Heart right ventricle (tissue), 16 donors: Measurements from ENCODE around the gene GXYLT2. TPM values are rescaled to one million over a fixed set of nuclear protein-coding genes. Genes with fewer than 3 reads are reported as not detected.

Experiments
- ATAC-seq, 8 donors: fragments of 200-7000 bp; cut with Tn5 transposase; one replicate each; pipeline ENCODE4 v1.9.1; 2020; ENCODE audit warnings: mild to moderate bottlenecking in 8 of 8, moderate library complexity in 8 of 8, moderate number of reproducible peaks in 1 of 8
- DNase-seq, 2 donors: peaks; one replicate each; pipeline ENCODE4 v3.0.0-alpha.2; 2020
- H3K27ac ChIP-seq, 10 donors: fragments of 200-600 bp; sonication (generic) in 2 of 10; one replicate each; pipeline versions ENCODE4 v1.5.0 to v1.8.0; 2020 to 2022; ENCODE audit warnings: mild to moderate bottlenecking in 3 of 10
- H3K27me3 ChIP-seq, 7 donors: fragments of 200-600 bp; one replicate each; pipeline ENCODE4 v1.8.0; 2021 to 2022; ENCODE audit warnings: mild to moderate bottlenecking in 2 of 7
- H3K36me3 ChIP-seq, 9 donors: fragments of 200-600 bp; sonication (generic) in 1 of 9; one replicate each; pipeline versions ENCODE4 v1.5.0 to v1.8.0; 2020 to 2022; ENCODE audit warnings: mild to moderate bottlenecking in 2 of 9
- H3K4me1 ChIP-seq, 9 donors: fragments of 200-600 bp; sonication (generic) in 1 of 9; one replicate each; pipeline versions ENCODE4 v1.5.0 to v1.8.0; 2020 to 2022; ENCODE audit warnings: mild to moderate bottlenecking in 4 of 9
- H3K4me3 ChIP-seq, 10 donors: fragments of 200-600 bp; sonication (generic) in 2 of 10; one replicate each; pipeline versions ENCODE4 v1.5.0 to v1.8.0; 2020 to 2022; ENCODE audit warnings: mild to moderate bottlenecking in 7 of 10, moderate library complexity in 2 of 10
- H3K9me3 ChIP-seq, 11 donors: fragments of 200-600 bp in 10 of 11; sonication (generic) in 2 of 11; one replicate each; pipeline versions ENCODE4 v1.5.0 to v1.8.0; 2013 to 2022; ENCODE audit warnings: mild to moderate bottlenecking in 2 of 11, control low read depth in 1 of 11, moderate library complexity in 1 of 11
- WGBS, 2 donors: extraction: QIAGEN DNeasy Blood & Tissue Kit; methylation state at CpG; one replicate each; pipeline ENCODE4 v1.1.7; 2013; ENCODE audit warnings: inconsistent platforms in 1 of 2; 5-methylcytosine and 5-hydroxymethylcytosine counted together
- intact Hi-C, 10 donors: fragments of 100-400 bp; cut with DNase I; formaldehyde crosslinking; loops; one replicate each; pipeline versions ENCODE4 v1.11.1 to v1.14.2; 2022
- polyA plus RNA-seq, 2 donors: library from polyadenylated mRNA; stranded (reverse); fragments of 200-250 nt; gene quantifications; one replicate each; pipeline ENCODE4 v1.2.3, GENCODE V29; 2013
- total RNA-seq, 10 donors: library from RNA; stranded (reverse); fragmentation: NEBNext Ultra II Directional in 3 of 10; extraction: Animal tissue kit (Norgen Biotek cat#: 25700) in 3 of 10; gene quantifications; one replicate each; pipeline versions ENCODE4 v1.2.1 to v1.2.4, GENCODE V29; 2021 to 2023
- TF ChIP-seq, protein P1 (sequence below), 9 donors: fragments of 200-600 bp; sonication (generic) in 2 of 9; IDR thresholded peaks; one replicate each; pipeline versions ENCODE4 v1.5.0 to v1.8.0; 2021 to 2022; ENCODE audit warnings: antibody characterized with exemption in 9 of 9, mild to moderate bottlenecking in 5 of 9, moderate library complexity in 1 of 9
- donor health status: Arrhythmogenic right ventricular cardiomyopathy.
- donor health status: ischemic (EF 13 %, LVEDD 7.1; RV severe dilation, severe dysfunction).
- donor health status: healthy with polysubstance abuse.
- donor health status: DM: no; HTN: yes; CAD: no.
- donor health status: DM: no; HTN: no; CAD: no.
- donor health status: ischemic (EF 25% LVEDD 6.9; RV normal size, moderate dysfunction).
- donor health status: ischemic (EF 25% LVEDD 5.7; RV mildly dilated, moderate dysfunction).
- donor health status: healthy.
- donor health status: DM: yes; HTN: yes; CAD: no.
- donor health status: Ischemic cardiomyopathy.
- donor health status: ischemic (EF 35%, LVEDD 5.7; RV mildly dilated, moderate dysfunction).
- donor health status: nonischemic (EF 11% LVEDD 7.7; RV severe dilation, severe dysfunction).
- donor health status: DM: yes; HTN: yes; CAD: no.
- donor health status: PGD.
- donor health status: ischemic (EF 29% LVEDD 5.4; RV normal size, mild dysfunction).
- donor health status: nonischemic (EF 23%, LVEDD 6.1; RV moderate dilation, normal function).

Gene GXYLT2
- total and polyA plus RNA-seq, 12 donors: 1.5 to 26.7 (median 13.9) TPM

DNA sequence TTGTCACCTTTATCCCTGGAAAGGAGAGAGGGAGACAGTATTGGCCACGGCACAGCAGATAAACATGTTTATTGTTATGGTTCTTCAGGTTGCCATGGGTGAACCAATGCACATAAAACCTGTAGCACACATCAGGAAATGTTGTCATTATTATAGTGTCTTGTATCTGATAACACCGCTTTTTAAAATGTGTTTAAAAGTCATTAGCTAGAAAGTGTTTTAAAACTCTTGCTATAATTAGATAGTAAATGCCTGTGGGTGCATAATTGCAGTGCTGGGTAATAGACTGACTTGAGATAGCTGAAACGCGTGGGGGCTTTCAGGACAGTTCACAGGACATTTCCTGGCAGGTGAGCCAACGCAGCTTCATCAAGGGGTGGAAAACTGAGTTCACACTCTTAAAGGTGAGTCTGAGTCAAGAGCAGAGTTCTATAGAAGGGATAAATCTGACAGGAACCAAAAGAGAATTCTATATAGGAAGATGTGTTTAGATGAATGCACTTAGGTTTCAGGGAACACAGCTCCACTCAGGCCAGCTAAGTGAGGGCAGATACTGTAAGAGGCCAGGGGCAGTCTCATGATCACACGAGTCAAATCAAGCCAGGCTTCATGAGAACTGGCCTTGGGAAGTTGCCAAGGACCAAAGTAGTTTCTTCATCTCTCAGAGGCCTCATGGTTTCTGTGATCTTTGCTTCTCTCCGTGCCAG is 73.1 kb downstream of the GXYLT2 start:
- TF ChIP-seq, protein P1, sequence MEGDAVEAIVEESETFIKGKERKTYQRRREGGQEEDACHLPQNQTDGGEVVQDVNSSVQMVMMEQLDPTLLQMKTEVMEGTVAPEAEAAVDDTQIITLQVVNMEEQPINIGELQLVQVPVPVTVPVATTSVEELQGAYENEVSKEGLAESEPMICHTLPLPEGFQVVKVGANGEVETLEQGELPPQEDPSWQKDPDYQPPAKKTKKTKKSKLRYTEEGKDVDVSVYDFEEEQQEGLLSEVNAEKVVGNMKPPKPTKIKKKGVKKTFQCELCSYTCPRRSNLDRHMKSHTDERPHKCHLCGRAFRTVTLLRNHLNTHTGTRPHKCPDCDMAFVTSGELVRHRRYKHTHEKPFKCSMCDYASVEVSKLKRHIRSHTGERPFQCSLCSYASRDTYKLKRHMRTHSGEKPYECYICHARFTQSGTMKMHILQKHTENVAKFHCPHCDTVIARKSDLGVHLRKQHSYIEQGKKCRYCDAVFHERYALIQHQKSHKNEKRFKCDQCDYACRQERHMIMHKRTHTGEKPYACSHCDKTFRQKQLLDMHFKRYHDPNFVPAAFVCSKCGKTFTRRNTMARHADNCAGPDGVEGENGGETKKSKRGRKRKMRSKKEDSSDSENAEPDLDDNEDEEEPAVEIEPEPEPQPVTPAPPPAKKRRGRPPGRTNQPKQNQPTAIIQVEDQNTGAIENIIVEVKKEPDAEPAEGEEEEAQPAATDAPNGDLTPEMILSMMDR (IDR thresholded peaks at IDR 0.05): no peak

DNA sequence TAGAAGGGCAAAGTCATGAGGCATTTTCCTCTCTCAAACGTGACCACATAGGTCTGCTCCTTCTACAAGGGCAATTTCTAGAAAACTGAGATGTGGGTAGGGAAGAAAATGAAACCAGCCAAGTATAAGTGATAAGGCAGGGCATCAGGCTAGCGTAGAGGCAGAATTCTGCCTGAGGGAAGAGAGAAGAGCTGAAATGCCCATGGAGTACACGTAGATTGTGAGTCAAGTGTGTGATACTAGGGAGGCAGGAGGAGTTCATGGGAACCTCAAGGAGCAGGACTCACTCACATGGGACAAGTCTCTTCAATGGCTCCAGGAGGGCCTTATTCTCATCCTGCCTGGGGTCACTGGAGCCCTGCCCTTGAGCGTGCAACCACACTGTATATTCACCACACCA is 73.9 kb downstream of the GXYLT2 start:
- H3K4me3 ChIP-seq: no peak overlapping the region
- intact Hi-C loops: loop anchor here in 2 of 10 donors (5.0 kb wide), 1 partner anchor 36 kb away; the partner anchor contains the start of gene PPP4R2 (in 2 of the 2)
- ATAC-seq: peak in 7 of 8 donors; percentile 5 to 34 (median 17)
- H3K36me3 ChIP-seq: peaks cover 0 to 7% (median 0%) of the 10 kb centered on the region in 9 donors
- H3K27ac ChIP-seq: peak overlapping the region; percentile 62 to 88 (median 76)
- TF ChIP-seq, protein P1 (IDR thresholded peaks at IDR 0.05): no peak
- WGBS, 2 donors: 45 to 58% methylated on average over 4 of the region's 4 CpGs
- peaks cover 0 to 46% (median 26%) of the 10 kb centered on the region in 9 donors for H3K4me1 ChIP-seq
- no peaks in the 10 kb centered on the region for H3K9me3 ChIP-seq
- H3K27me3 ChIP-seq: no peaks in the 10 kb centered on the region
- no peak for DNase-seq

More for the DNA sequence above, 73.1 kb downstream of the GXYLT2 start:
- Histone ChIP-seq H3K27me3 (no peaks in the 10 kb centered on the region), H3K36me3 (peaks cover 0 to 7% (median 0%) of the 10 kb centered on the region in 9 donors), H3K27ac (peak overlapping the region; percentile 62 to 88 (median 76)), H3K4me3 (no peak overlapping the region), H3K4me1 (peaks cover 0 to 46% (median 26%) of the 10 kb centered on the region in 9 donors), H3K9me3 (no peaks in the 10 kb centered on the region)
- ATAC-seq (peak; percentile 86 to 93 (median 88)), DNase-seq (peak; percentile 14 to 77)
- WGBS, 2 donors: 24 to 30% methylated on average over 7 of the region's 7 CpGs
- intact Hi-C loops: loop anchor here in 2 of 10 donors (5.0 kb wide), 1 partner anchor 36 kb away; the partner anchor contains the start of gene PPP4R2 (in 2 of the 2)

DNA sequence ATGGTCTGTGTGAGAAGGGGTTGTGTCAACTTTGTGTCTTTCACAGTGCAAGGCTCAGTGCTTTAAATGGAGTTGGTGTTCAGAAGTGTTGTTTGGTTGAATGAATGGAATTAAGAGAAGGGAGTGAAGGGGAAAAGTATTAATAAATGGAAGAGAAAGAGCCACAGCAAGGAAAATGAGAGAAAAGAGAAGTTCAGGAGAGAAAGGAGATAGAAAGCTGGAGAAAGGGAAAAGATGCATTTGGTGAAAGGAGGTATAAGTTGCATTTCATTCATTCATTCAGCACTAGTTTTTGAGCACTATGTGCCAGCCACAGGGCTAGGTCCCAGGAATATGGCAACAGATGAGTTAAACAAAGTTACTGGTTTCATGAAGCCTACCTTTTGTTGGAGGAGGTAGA is 74.5 kb downstream of the GXYLT2 start:
- intact Hi-C loops: loop anchor here in 2 of 10 donors (5.0 kb wide), 1 partner anchor 35 kb away; the partner anchor contains the start of gene PPP4R2 (in 2 of the 2)
- Histone ChIP-seq H3K27ac (peak overlapping the region; percentile 62 to 88 (median 76)), H3K27me3 (no peaks in the 10 kb centered on the region), H3K4me1 (peaks cover 0 to 46% (median 26%) of the 10 kb centered on the region in 9 donors), H3K36me3 (peaks cover 0 to 4% (median 0%) of the 10 kb centered on the region in 9 donors), H3K4me3 (no peak overlapping the region), H3K9me3 (no peaks in the 10 kb centered on the region)
- TF ChIP-seq, protein P1 (IDR thresholded peaks at IDR 0.05): no peak
- ATAC-seq (no peak), DNase-seq (no peak)

DNA sequence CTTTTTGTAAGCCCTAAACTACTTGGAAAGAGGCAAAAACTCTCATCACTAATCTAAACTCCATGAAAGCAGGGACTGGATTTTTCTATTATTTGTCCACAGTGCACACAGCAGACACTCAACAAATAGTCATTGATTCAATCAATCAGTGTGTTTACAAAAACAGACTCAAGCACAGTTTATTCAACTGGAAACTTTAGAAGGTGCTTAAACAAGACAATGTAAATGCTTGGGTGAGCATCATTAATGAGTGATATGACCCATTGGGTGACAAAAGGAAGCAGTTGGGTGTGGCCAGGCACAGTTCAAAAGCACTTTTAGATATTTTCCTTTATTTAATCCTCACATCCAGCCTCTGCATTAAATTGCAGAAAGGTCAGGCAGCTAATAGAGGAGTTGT is 76.8 kb downstream of the GXYLT2 start:
- peaks cover 0 to 15% (median 5%) of the 10 kb centered on the region in 9 donors for H3K36me3 ChIP-seq
- DNase-seq: no peak
- no peaks in the 10 kb centered on the region for H3K27me3 ChIP-seq
- TF ChIP-seq, protein P1 (IDR thresholded peaks at IDR 0.05): no peak
- intact Hi-C loops: loop anchor here in 2 of 10 donors (5.0 kb wide), 1 partner anchor 33 kb away; the partner anchor contains the start of gene PPP4R2 (in 2 of the 2)
- H3K9me3 ChIP-seq: no peaks in the 10 kb centered on the region
- H3K4me1 ChIP-seq: peaks cover 0 to 31% (median 23%) of the 10 kb centered on the region in 9 donors
- no peak overlapping the region for H3K4me3 ChIP-seq
- ATAC-seq: no peak
- no peak overlapping the region for H3K27ac ChIP-seq
